ENCODE data around the gene CLEC16A. TPM values are rescaled to one million over a fixed set of nuclear protein-coding genes. Genes with fewer than 3 reads are reported as not detected.

The CLEC16A gene
- total RNA-seq, 1 donor from 2014 or later: 57.6 TPM

GRCh38 chr16:11121914-11122692 lies 177.7 kb downstream of the CLEC16A start:
- no peak overlapping the region for H3K4me3 Mint-ChIP-seq
- no peak for ATAC-seq (ENCODE audit: low read depth)
- H3K9me3 Mint-ChIP-seq: no peaks in the 10 kb centered on the region
- CTCF ChIA-PET: interaction anchor here (1.3 kb wide), 1 partner anchor 133 kb away, joined by 4 read pairs; the partner anchor contains the start of gene SOCS1
- DNase-seq: no peak
- H3K36me3 Mint-ChIP-seq (ENCODE audit: low read depth): peaks cover 80% of the 10 kb centered on the region
- POLR2A ChIA-PET: interaction anchor here (0.6 kb wide), 2 partner anchors 98 to 107 kb away, joined by 5 to 9 read pairs; no protein-coding TSS in a partner anchor
- peaks cover 10% of the 10 kb centered on the region for H3K4me1 Mint-ChIP-seq
- intact Hi-C loops (cut with micrococcal nuclease): no loop called here
- no peaks in the 10 kb centered on the region for H3K27me3 Mint-ChIP-seq
- no peak for TF ChIP-seq CTCF (IDR thresholded peaks at IDR 0.05)
- H3K27ac Mint-ChIP-seq: no peak overlapping the region

- ChIA-PET CTCF (no interaction called here), POLR2A (no interaction called here)
- H3K27me3 Mint-ChIP-seq: no peaks in the 10 kb centered on the region
- DNase-seq: no peak
- TF ChIP-seq CTCF (IDR thresholded peaks at IDR 0.05): no peak
- peaks cover under 1% of the 10 kb centered on the region for H3K4me1 Mint-ChIP-seq
- H3K36me3 Mint-ChIP-seq (ENCODE audit: low read depth): peaks cover 86% of the 10 kb centered on the region
- intact Hi-C loops (cut with micrococcal nuclease): no loop called here
- no peak overlapping the region for H3K4me3 Mint-ChIP-seq
- no peak for ATAC-seq (ENCODE audit: low read depth)
- H3K27ac Mint-ChIP-seq: no peak overlapping the region
- no peaks in the 10 kb centered on the region for H3K9me3 Mint-ChIP-seq
These were observed 179.3 kb downstream of the CLEC16A start for GRCh38 chr16:11123666-11124065.

- no peak overlapping the region for H3K4me3 Mint-ChIP-seq
- ChIA-PET CTCF (no interaction called here), POLR2A (interaction anchor here (0.9 kb wide), 1 partner anchor 130 kb away, joined by 3 read pairs; the partner anchor contains the start of gene SOCS1)
- H3K4me1 Mint-ChIP-seq: no peaks in the 10 kb centered on the region
- peaks cover 88% of the 10 kb centered on the region for H3K36me3 Mint-ChIP-seq (ENCODE audit: low read depth)
- no peak overlapping the region for H3K27ac Mint-ChIP-seq
- no peaks in the 10 kb centered on the region for H3K9me3 Mint-ChIP-seq
- no peak for TF ChIP-seq CTCF (IDR thresholded peaks at IDR 0.05)
- ATAC-seq (ENCODE audit: low read depth) (no peak), DNase-seq (no peak)
- intact Hi-C loops (cut with micrococcal nuclease): no loop called here
- H3K27me3 Mint-ChIP-seq: no peaks in the 10 kb centered on the region
These were observed 181.6 kb downstream of the CLEC16A start for GRCh38 chr16:11125936-11126335.

GRCh38 chr16:11126399-11127054 lies 182.2 kb downstream of the CLEC16A start:
- no peak overlapping the region for H3K27ac Mint-ChIP-seq
- H3K36me3 Mint-ChIP-seq (ENCODE audit: low read depth): peaks cover 86% of the 10 kb centered on the region
- no peaks in the 10 kb centered on the region for H3K4me1 Mint-ChIP-seq
- H3K4me3 Mint-ChIP-seq: no peak overlapping the region
- DNase-seq: no peak
- H3K27me3 Mint-ChIP-seq: no peaks in the 10 kb centered on the region
- CTCF ChIA-PET: no interaction called here
- no peak for TF ChIP-seq CTCF (IDR thresholded peaks at IDR 0.05)
- H3K9me3 Mint-ChIP-seq: no peaks in the 10 kb centered on the region
- intact Hi-C loops (cut with micrococcal nuclease): no loop called here
- POLR2A ChIA-PET: interaction anchor here (0.9 kb wide), 1 partner anchor 129 kb away, joined by 3 read pairs; the partner anchor contains the start of gene SOCS1
- ATAC-seq (ENCODE audit: low read depth): no peak

GRCh38 chr16:11127610-11128195 lies 183.3 kb downstream of the CLEC16A start:
- intact Hi-C loops (cut with micrococcal nuclease): no loop called here
- POLR2A ChIA-PET: no interaction called here
- Mint-ChIP-seq H3K27ac (no peak overlapping the region), H3K4me1 (no peaks in the 10 kb centered on the region), H3K36me3 (ENCODE audit: low read depth) (peaks cover 87% of the 10 kb centered on the region), H3K27me3 (no peaks in the 10 kb centered on the region), H3K9me3 (no peaks in the 10 kb centered on the region), H3K4me3 (no peak overlapping the region)
- CTCF ChIA-PET: no interaction called here
- TF ChIP-seq CTCF (IDR thresholded peaks at IDR 0.05): no peak
- DNase-seq: no peak
- no peak for ATAC-seq (ENCODE audit: low read depth)
